IMR-90 (cell line): Measurements from ENCODE around the gene SLC9A9.

ENCODE experiments used
- MAZ ChIP-seq: IDR thresholded peaks from 2 replicates; pipeline ENCODE4 v1.6.1; 2012; ENCODE audit warnings: low read depth, mild to moderate bottlenecking, low read length, improper control_type of control experiment, moderate library complexity, borderline replicate concordance
- MXI1 ChIP-seq: IDR thresholded peaks from 2 replicates; pipeline ENCODE4 v1.6.1; 2012; ENCODE audit warnings: low read depth, mild to moderate bottlenecking, low read length, moderate library complexity, borderline replicate concordance
- NFE2L2 ChIP-seq: fragments of 150-350 bp; IDR thresholded peaks from 2 replicates; pipeline ENCODE4 v1.6.1; 2016; ENCODE audit warnings: low read depth, mild to moderate bottlenecking, low read length
- POLR2A ChIP-seq: IDR thresholded peaks from 2 replicates; pipeline ENCODE4 v1.6.1; 2012; ENCODE audit warnings: mild to moderate bottlenecking, low read depth, low read length
- RAD21 ChIP-seq: IDR thresholded peaks from 2 replicates; pipeline ENCODE4 v1.6.1; 2012; ENCODE audit warnings: low read length, improper control_type of control experiment
- SMC3 ChIP-seq: fragments of 150-350 bp; IDR thresholded peaks from 2 replicates; pipeline ENCODE4 v1.6.1; 2016; ENCODE audit warnings: low read depth, mild to moderate bottlenecking, antibody characterized with exemption, low read length, moderate library complexity
- TF ChIP-seq, protein P1 (sequence below): conservative IDR thresholded peaks from 2 replicates; pipeline ENCODE4 v1.5.1; 2012; ENCODE audit warnings: mild to moderate bottlenecking, low read depth, low read length, improper control_type of control experiment
- TF ChIP-seq, protein P2 (sequence below): fragments of 150-350 bp; IDR thresholded peaks from 2 replicates; pipeline ENCODE4 v1.6.1; 2017; ENCODE audit warnings: mild to moderate bottlenecking, antibody characterized with exemption, low read length, low read depth

DNA sequence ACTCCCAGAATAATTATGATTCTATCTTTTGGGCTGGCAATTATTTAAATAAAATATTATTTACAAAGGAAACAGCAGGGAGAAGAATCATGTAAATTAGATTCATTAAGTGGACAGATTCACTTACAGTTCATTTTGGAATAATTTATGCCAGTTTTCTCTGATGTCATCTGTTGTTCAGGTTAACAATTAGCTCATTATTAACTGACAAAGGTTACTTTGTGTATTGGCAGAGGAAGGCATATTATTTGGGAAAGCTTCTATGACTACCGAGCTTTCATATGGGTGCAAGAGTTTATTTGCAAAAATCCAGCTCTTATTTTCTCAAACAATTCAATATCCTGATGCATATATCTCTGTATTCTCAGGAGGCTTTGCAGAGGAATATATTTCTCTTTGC, 504.3 kb downstream of the SLC9A9 start:
- TF ChIP-seq, protein P1, sequence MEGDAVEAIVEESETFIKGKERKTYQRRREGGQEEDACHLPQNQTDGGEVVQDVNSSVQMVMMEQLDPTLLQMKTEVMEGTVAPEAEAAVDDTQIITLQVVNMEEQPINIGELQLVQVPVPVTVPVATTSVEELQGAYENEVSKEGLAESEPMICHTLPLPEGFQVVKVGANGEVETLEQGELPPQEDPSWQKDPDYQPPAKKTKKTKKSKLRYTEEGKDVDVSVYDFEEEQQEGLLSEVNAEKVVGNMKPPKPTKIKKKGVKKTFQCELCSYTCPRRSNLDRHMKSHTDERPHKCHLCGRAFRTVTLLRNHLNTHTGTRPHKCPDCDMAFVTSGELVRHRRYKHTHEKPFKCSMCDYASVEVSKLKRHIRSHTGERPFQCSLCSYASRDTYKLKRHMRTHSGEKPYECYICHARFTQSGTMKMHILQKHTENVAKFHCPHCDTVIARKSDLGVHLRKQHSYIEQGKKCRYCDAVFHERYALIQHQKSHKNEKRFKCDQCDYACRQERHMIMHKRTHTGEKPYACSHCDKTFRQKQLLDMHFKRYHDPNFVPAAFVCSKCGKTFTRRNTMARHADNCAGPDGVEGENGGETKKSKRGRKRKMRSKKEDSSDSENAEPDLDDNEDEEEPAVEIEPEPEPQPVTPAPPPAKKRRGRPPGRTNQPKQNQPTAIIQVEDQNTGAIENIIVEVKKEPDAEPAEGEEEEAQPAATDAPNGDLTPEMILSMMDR = no peak
- TF ChIP-seq RAD21 (no peak), SMC3 (no peak), NFE2L2 (no peak), MAZ (no peak), POLR2A (no peak), MXI1 (no peak)
- TF ChIP-seq, protein P2, sequence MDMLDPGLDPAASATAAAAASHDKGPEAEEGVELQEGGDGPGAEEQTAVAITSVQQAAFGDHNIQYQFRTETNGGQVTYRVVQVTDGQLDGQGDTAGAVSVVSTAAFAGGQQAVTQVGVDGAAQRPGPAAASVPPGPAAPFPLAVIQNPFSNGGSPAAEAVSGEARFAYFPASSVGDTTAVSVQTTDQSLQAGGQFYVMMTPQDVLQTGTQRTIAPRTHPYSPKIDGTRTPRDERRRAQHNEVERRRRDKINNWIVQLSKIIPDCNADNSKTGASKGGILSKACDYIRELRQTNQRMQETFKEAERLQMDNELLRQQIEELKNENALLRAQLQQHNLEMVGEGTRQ = no peak
